PFSK-1 (cell line): Measurements from ENCODE around the gene HS3ST4.

ENCODE experiments used
- FOXP2 ChIP-seq: optimal IDR thresholded peaks from 2 replicates; pipeline ENCODE3; 2011; ENCODE audit warnings: borderline replicate concordance, control low read depth, inconsistent platforms; ENCODE audit not compliant: insufficient read depth; ENCODE audit errors: extremely low read length, extremely low read depth
- POLR2AphosphoS5 ChIP-seq: IDR thresholded peaks from 2 replicates; pipeline ENCODE4 v1.6.1; 2012; ENCODE audit warnings: low read depth, mild to moderate bottlenecking, control low read depth, low read length, moderate library complexity
- REST ChIP-seq, 2 experiments: IDR thresholded peaks; 2 replicates each; pipeline versions ENCODE4 v1.6.1 to v1.8.0; 2011 to 2012; ENCODE audit warnings: low read depth in 2 of 2, low read length in 2 of 2, control low read depth in 1 of 2, inconsistent platforms in 1 of 2, mild to moderate bottlenecking in 1 of 2, moderate library complexity in 1 of 2; ENCODE audit not compliant: insufficient read depth in 1 of 2
- TAF1 ChIP-seq: IDR thresholded peaks from 2 replicates; pipeline ENCODE4 v1.6.1; 2012; ENCODE audit warnings: low read length, control low read depth, borderline replicate concordance; ENCODE audit not compliant: insufficient read depth

GRCh38 chr16:25845901-25846300 is 154.1 kb downstream of the HS3ST4 start:
- TF ChIP-seq TAF1 (no peak), REST (IDR thresholded peaks at IDR 0.05; ENCODE audit: insufficient read depth in 1 of 2, low read depth in 2 of 2, low read length in 2 of 2) (no peak), POLR2AphosphoS5 (no peak), FOXP2 (no peak)
